ENCODE measurements around the gene DLG1.
"Not testable (repeated sequence)": the region's sequence is repeated elsewhere in the genome, so short reads cannot be mapped to it uniquely, and the experiment has no call there.

Gene DLG1

GRCh38 chr3:197212290-197212689 lies 86.1 kb downstream of the DLG1 start:
- DNase-seq: no peak
- TF ChIP-seq POLR2A (IDR thresholded peaks at IDR 0.05; ENCODE audit: low read length) (no peak), GATA1 (IDR thresholded peaks at IDR 0.05; ENCODE audit: low read depth, low read length) (no peak)

- not testable (repeated sequence) for DNase-seq
Measured at GRCh38 chr3:197211698-197212097, 86.7 kb downstream of the DLG1 start.

GRCh38 chr3:197209366-197210260 lies 88.8 kb downstream of the DLG1 start:
- DNase-seq: no peak
- TF ChIP-seq GATA1 (IDR thresholded peaks at IDR 0.05; ENCODE audit: low read depth, low read length) (no peak), POLR2A (IDR thresholded peaks at IDR 0.05; ENCODE audit: low read length) (no peak)

GRCh38 chr3:197206913-197207312 lies 91.5 kb downstream of the DLG1 start:
- no peak for DNase-seq

GRCh38 chr3:197205675-197206074 lies 92.7 kb downstream of the DLG1 start:
- TF ChIP-seq POLR2A (IDR thresholded peaks at IDR 0.05; ENCODE audit: low read length) (no peak), GATA1 (IDR thresholded peaks at IDR 0.05; ENCODE audit: low read depth, low read length) (no peak)
- no peak for DNase-seq

More at GRCh38 chr3:197206913-197207312, 91.5 kb downstream of the DLG1 start:
- TF ChIP-seq GATA1 (IDR thresholded peaks at IDR 0.05; ENCODE audit: low read depth, low read length) (no peak), POLR2A (IDR thresholded peaks at IDR 0.05; ENCODE audit: low read length) (no peak)

- DNase-seq: no peak
- TF ChIP-seq POLR2A (IDR thresholded peaks at IDR 0.05; ENCODE audit: low read length) (no peak), GATA1 (IDR thresholded peaks at IDR 0.05; ENCODE audit: low read depth, low read length) (no peak)
Measured at GRCh38 chr3:197205265-197205664, 93.1 kb downstream of the DLG1 start.

GRCh38 chr3:197204736-197205135 lies 93.7 kb downstream of the DLG1 start:
- TF ChIP-seq GATA1 (IDR thresholded peaks at IDR 0.05; ENCODE audit: low read depth, low read length) (no peak), POLR2A (IDR thresholded peaks at IDR 0.05; ENCODE audit: low read length) (no peak)
- no peak for DNase-seq

GRCh38 chr3:197203714-197204146 lies 94.7 kb downstream of the DLG1 start:
- no peak for TF ChIP-seq GATA1 (IDR thresholded peaks at IDR 0.05; ENCODE audit: low read depth, low read length)
- TF ChIP-seq POLR2A (IDR thresholded peaks at IDR 0.05; ENCODE audit: low read length): no peak
- DNase-seq: no peak

GRCh38 chr3:197202694-197203093 lies 95.7 kb downstream of the DLG1 start:
- no peak for DNase-seq

GRCh38 chr3:197201791-197202452 lies 96.5 kb downstream of the DLG1 start:
- DNase-seq: no peak
- no peak for TF ChIP-seq GATA1 (IDR thresholded peaks at IDR 0.05; ENCODE audit: low read depth, low read length)
- no peak for TF ChIP-seq POLR2A (IDR thresholded peaks at IDR 0.05; ENCODE audit: low read length)

More at GRCh38 chr3:197202694-197203093, 95.7 kb downstream of the DLG1 start:
- TF ChIP-seq GATA1 (IDR thresholded peaks at IDR 0.05; ENCODE audit: low read depth, low read length): no peak
- TF ChIP-seq POLR2A (IDR thresholded peaks at IDR 0.05; ENCODE audit: low read length): no peak

- not testable (repeated sequence) for DNase-seq
Measured at GRCh38 chr3:197200856-197201255, 97.6 kb downstream of the DLG1 start.

- TF ChIP-seq GATA1 (IDR thresholded peaks at IDR 0.05; ENCODE audit: low read depth, low read length) (no peak), POLR2A (IDR thresholded peaks at IDR 0.05; ENCODE audit: low read length) (no peak)
- peak in 1 of 2 experiments; percentile 18 for DNase-seq
Measured at GRCh38 chr3:197197334-197197733, 101.1 kb downstream of the DLG1 start.

GRCh38 chr3:197196192-197196591 lies 102.2 kb downstream of the DLG1 start:
- no peak for DNase-seq
- TF ChIP-seq GATA1 (IDR thresholded peaks at IDR 0.05; ENCODE audit: low read depth, low read length) (no peak), POLR2A (IDR thresholded peaks at IDR 0.05; ENCODE audit: low read length) (no peak)

- TF ChIP-seq GATA1 (IDR thresholded peaks at IDR 0.05; ENCODE audit: low read depth, low read length): no peak
- no peak for TF ChIP-seq POLR2A (IDR thresholded peaks at IDR 0.05; ENCODE audit: low read length)
- no peak for DNase-seq
Measured at GRCh38 chr3:197195326-197195725, 103.1 kb downstream of the DLG1 start.

GRCh38 chr3:197193759-197194158 lies 104.7 kb downstream of the DLG1 start:
- not testable (repeated sequence) for DNase-seq
